Upper lobe of left lung (tissue), 6 donors: ENCODE data around the gene ROR2. TPM values are rescaled to one million over a fixed set of nuclear protein-coding genes. Genes with fewer than 3 reads are reported as not detected.
A peak's percentile ranks its signal among the peaks of the same experiment; 100 is the strongest.

Source experiments
- ATAC-seq, 2 donors: fragments of 200-7000 bp; cut with Tn5 transposase; one replicate each; pipeline ENCODE4 v1.9.1; 2022; ENCODE audit warnings: mild to moderate bottlenecking in 2 of 2, moderate library complexity in 2 of 2; ENCODE audit not compliant: low FRiP score in 2 of 2
- DNase-seq, 2 donors: peaks; one replicate each; pipeline ENCODE4 v3.0.0-alpha.2; 2019 to 2020
- H3K27ac ChIP-seq, 4 donors: fragments of 200-600 bp; sonication (generic); one replicate each; pipeline ENCODE4 v1.5.1; 2016 to 2019
- H3K27me3 ChIP-seq, 4 donors: fragments of 200-600 bp; sonication (generic); one replicate each; pipeline ENCODE4 v1.5.1; 2017 to 2019
- H3K36me3 ChIP-seq, 4 donors: fragments of 200-600 bp; sonication (generic); one replicate each; pipeline ENCODE4 v1.5.1; 2016 to 2019
- H3K4me1 ChIP-seq, 4 donors: fragments of 200-600 bp; sonication (generic); one replicate each; pipeline ENCODE4 v1.5.1; 2018 to 2019
- H3K4me3 ChIP-seq, 4 donors: fragments of 200-600 bp; sonication (generic); one replicate each; pipeline ENCODE4 v1.5.1; 2017 to 2019; ENCODE audit warnings: mild to moderate bottlenecking in 2 of 4, moderate library complexity in 1 of 4
- H3K9me3 ChIP-seq, 4 donors: fragments of 200-600 bp; sonication (generic); one replicate each; pipeline ENCODE4 v1.5.1; 2018 to 2019
- EP300 ChIP-seq, 4 donors: sonication (generic); formaldehyde crosslinking; IDR thresholded peaks; one replicate each; pipeline ENCODE4 v1.5.1; 2017; ENCODE audit warnings: antibody characterized with exemption in 4 of 4, control low read depth in 2 of 4
- POLR2A ChIP-seq, 4 donors: fragments of 450-650 bp; IDR thresholded peaks; one replicate each; pipeline ENCODE4 v1.5.1; 2016 to 2017; ENCODE audit warnings: antibody characterized with exemption in 4 of 4, mild to moderate bottlenecking in 2 of 4
- POLR2AphosphoS5 ChIP-seq, 2 donors: sonication (generic); formaldehyde crosslinking; IDR thresholded peaks; one replicate each; pipeline ENCODE4 v1.5.1; 2017; ENCODE audit warnings: antibody characterized with exemption in 2 of 2
- WGBS, 2 donors: methylation state at CpG; one replicate each; pipeline ENCODE4 v1.1.5; 2017 to 2018; 5-methylcytosine and 5-hydroxymethylcytosine counted together
- total RNA-seq, 6 donors: library from RNA; depleted of rRNA in 4 of 6; stranded (reverse); fragments of >200 nt in 4 of 6; gene quantifications; one replicate each; pipeline versions ENCODE4 v1.1.0 to v1.2.1, GENCODE V29; 2016 to 2021
- TF ChIP-seq, protein P1 (sequence below), 6 experiments: fragments of 450-650 bp in 4 of 6; fragments of 200-600 bp in 2 of 6; sonication (generic) in 2 of 6; IDR thresholded peaks; one replicate each; pipeline ENCODE4 v1.5.1; 2016 to 2019; ENCODE audit warnings: antibody characterized with exemption in 6 of 6
- donor health status: DM: no; HTN: no; CAD: no; lungs with moderate emphysema.
- donor health status: DM: no; HTN: yes; CAD: no; lungs with severe emphysema.

ROR2 gene
- total RNA-seq, 6 donors from 2014 or later: 2.7 to 8.1 (median 3.4) TPM

DNA sequence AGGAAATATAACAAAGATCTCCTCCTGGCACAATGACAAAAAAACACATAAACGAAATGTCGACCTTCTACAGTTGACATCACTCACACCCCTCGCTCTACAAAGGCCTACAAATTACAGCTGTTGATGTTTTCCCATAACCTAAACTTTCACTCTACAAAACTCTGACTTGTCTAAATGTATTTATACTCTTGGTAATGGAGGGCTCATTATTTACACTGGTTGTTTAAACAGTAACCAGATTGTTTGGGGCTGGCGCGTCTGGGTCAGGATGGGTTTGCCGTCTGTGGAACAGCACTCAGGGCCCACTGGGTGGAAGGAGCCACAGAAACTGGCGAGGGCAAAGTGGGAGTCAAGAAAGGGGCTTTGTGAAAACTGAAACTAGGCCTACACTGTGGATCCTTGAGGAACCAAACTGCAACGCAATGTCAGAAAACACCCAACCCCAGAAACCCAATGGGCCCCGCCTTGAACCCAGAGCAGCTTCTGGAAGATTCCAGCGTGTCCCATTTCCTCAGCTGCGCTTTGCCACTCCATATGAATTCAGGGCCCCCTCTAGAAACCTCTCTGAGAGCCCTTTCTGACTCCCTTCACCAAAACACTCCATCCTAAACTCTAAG, 136.7 kb downstream of the ROR2 start:
- Histone ChIP-seq H3K4me3 (no peak overlapping the region), H3K27ac (no peak overlapping the region), H3K9me3 (no peaks in the 10 kb centered on the region), H3K27me3 (no peaks in the 10 kb centered on the region), H3K4me1 (peaks cover 0 to 10% (median 3%) of the 10 kb centered on the region in 4 donors), H3K36me3 (no peaks in the 10 kb centered on the region)
- WGBS, 2 donors: 76 to 78% methylated on average over 11 of the region's 11 CpGs
- DNase-seq (no peak), ATAC-seq (no peak)
- TF ChIP-seq, protein P1, sequence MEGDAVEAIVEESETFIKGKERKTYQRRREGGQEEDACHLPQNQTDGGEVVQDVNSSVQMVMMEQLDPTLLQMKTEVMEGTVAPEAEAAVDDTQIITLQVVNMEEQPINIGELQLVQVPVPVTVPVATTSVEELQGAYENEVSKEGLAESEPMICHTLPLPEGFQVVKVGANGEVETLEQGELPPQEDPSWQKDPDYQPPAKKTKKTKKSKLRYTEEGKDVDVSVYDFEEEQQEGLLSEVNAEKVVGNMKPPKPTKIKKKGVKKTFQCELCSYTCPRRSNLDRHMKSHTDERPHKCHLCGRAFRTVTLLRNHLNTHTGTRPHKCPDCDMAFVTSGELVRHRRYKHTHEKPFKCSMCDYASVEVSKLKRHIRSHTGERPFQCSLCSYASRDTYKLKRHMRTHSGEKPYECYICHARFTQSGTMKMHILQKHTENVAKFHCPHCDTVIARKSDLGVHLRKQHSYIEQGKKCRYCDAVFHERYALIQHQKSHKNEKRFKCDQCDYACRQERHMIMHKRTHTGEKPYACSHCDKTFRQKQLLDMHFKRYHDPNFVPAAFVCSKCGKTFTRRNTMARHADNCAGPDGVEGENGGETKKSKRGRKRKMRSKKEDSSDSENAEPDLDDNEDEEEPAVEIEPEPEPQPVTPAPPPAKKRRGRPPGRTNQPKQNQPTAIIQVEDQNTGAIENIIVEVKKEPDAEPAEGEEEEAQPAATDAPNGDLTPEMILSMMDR (IDR thresholded peaks at IDR 0.05): no peak
- TF ChIP-seq POLR2AphosphoS5 (IDR thresholded peaks at IDR 0.05) (no peak), POLR2A (IDR thresholded peaks at IDR 0.05) (no peak), EP300 (IDR thresholded peaks at IDR 0.05) (no peak)

DNA sequence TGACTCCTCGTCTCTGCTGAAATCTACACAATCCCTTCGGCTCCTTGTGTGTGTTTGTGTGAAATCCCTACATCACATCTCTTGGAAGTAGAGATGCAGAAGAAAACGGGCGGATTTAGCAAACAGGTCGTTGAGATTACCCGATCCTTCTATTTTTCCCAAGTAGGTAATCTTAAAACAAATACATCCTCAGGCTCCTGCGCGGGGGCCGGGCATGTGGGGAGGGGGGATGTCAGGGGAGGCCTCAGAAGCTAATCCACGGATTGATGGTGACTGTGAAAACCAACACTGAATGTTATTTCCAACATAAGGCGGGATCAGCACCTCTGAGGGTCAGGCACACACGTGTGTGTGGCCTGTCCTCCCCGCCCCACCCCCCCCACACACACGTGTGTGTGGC, 137.8 kb downstream of the ROR2 start:
- DNase-seq (peak in 1 of 2 donors; percentile 34), ATAC-seq (no peak)
- Histone ChIP-seq H3K4me3 (no peak overlapping the region), H3K36me3 (no peaks in the 10 kb centered on the region), H3K4me1 (peaks cover 0 to 2% (median 0%) of the 10 kb centered on the region in 4 donors), H3K9me3 (no peaks in the 10 kb centered on the region), H3K27ac (no peak overlapping the region), H3K27me3 (no peaks in the 10 kb centered on the region)
- 81 to 87% methylated on average over 10 to 14 of the region's 14 CpGs for WGBS, 2 donors
- TF ChIP-seq, protein P1 (IDR thresholded peaks at IDR 0.05): no peak
- TF ChIP-seq EP300 (IDR thresholded peaks at IDR 0.05): no peak
- TF ChIP-seq POLR2AphosphoS5 (IDR thresholded peaks at IDR 0.05): no peak
- TF ChIP-seq POLR2A (IDR thresholded peaks at IDR 0.05): no peak

DNA sequence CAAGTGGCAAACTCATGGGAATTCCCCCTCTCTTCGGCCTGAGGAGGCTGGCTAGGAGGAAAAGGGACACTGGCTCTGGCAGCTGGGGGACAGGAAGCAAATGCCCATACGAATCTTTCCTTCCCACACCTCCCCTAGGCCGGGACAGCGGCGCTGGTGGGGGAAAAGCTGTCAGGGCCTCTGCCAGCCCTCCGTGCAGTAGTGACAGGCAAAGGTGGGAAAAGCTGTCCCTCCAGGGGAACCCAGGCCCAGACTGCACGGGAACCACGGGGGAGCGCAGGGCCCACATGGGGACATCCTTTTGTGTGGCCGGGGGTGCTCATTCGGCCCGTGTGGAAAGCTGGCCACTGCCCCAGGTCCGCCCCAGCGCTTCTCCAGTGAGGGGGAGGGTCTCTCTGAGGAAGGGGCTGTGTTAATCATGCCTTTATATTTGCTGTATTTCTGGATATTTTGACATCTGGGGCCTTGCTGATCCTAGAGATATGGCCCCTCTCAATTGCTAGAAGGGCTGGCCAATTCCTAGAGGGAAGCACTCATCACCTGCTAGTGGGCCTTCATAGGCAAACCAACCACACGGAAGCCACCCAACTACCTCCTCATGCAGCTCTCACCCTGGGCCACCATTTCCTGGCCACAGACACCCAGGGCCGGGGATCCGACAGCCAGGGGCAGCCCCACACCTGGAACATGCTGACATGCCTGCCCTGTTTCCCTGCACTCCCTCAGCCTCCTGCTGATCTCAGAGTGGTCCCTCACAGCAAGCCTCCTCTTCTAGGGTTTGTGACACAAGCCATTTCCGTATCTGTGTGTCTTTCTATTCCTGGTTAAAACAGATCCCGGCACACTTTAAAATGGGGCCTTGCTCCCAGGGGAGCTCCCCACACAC, 138.8 kb downstream of the ROR2 start:
- Histone ChIP-seq H3K4me1 (no peaks in the 10 kb centered on the region), H3K4me3 (no peak overlapping the region), H3K27ac (no peak overlapping the region), H3K36me3 (no peaks in the 10 kb centered on the region), H3K27me3 (no peaks in the 10 kb centered on the region), H3K9me3 (no peaks in the 10 kb centered on the region)
- DNase-seq: peak in 1 of 2 donors; percentile 72
- 62 to 83% methylated on average over 16 to 18 of the region's 19 CpGs for WGBS, 2 donors
- TF ChIP-seq, protein P1 (IDR thresholded peaks at IDR 0.05): no peak
- TF ChIP-seq POLR2A (IDR thresholded peaks at IDR 0.05) (no peak), POLR2AphosphoS5 (IDR thresholded peaks at IDR 0.05) (no peak), EP300 (IDR thresholded peaks at IDR 0.05) (no peak)
- no peak for ATAC-seq

DNA sequence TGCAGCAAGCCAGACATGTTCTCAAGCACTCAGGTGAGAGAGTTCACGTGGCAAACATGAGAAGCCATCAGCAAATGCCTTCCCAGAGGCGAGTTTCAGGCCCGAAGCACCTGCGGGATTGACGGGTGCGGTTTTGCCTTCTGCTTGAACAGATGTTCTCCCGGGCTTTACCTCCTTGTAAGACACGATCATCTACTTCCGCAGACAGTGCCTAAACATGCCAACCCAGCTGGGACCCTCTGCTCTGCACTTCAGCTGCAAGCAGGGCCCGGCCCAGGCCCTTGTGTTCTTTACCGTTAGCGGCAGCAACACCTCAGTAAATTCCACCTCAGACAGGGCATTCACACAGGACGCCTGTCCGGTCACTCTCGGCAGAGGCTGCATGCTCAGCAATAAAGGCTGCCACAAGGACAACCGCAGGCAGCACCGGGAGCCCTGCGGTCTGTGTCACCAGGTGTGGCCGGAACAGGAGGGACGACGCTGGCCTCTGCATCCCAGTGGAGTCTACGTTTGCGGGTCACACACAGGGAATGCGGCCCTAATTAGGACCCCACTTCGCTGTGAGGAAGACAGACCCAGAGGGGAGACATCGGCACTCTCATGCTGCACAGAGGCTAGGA, 139.6 kb downstream of the ROR2 start:
- no peak for TF ChIP-seq POLR2A (IDR thresholded peaks at IDR 0.05)
- no peak for TF ChIP-seq POLR2AphosphoS5 (IDR thresholded peaks at IDR 0.05)
- no peaks in the 10 kb centered on the region for H3K27me3 ChIP-seq
- no peaks in the 10 kb centered on the region for H3K36me3 ChIP-seq
- peak in 1 of 2 donors; percentile 52 for DNase-seq
- no peak overlapping the region for H3K27ac ChIP-seq
- no peaks in the 10 kb centered on the region for H3K9me3 ChIP-seq
- no peak overlapping the region for H3K4me3 ChIP-seq
- 88 to 89% methylated on average over 17 to 26 of the region's 26 CpGs for WGBS, 2 donors
- H3K4me1 ChIP-seq: no peaks in the 10 kb centered on the region
- no peak for ATAC-seq
